NCI-H146 treated with DMSO at 0.1 percent for 48 hours (cell line): ENCODE results near the gene SLC22A23.

ENCODE experiments used
- DNase-seq: peaks from one replicate; lab custom pipeline; 2025; ENCODE audit not compliant: unreplicated experiment; lab: John Stamatoyannopoulos, UW

Gene SLC22A23

DNA sequence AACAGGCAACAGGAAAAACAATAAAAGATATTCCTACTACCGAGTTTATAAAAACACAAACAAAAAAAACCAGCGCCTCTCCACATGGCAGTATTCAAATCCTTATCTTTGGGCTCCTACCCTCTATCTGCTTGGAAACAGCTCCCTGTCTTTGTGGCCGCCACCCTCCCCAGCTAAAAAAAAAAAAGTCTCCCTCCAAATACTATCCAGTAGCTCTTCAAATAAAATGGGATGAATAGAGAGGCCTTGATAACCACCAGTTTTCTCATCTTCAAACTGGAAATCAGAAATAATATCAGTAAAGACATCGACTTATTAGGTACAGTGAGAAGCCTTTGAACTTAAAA is 101.9 kb downstream of the SLC22A23 start:
- DNase-seq: no peak

DNA sequence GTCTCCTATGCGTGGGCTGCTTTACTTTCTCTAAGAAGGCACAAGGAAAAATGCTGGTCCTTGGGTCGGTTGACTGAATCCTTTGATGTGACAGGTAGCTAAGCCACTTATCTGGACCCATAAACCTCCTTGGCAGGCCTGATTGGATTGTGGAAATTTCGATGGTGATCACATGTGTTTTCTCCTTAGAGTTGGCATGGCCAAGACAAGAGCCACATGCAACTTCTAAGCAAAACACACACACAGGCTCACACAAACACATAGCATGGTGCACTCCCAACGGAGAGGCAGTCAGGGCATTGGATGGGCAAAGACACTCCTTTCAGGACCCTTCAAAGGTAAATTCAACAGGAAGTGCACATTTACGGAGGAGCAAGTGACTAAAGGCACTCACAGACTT is 102.9 kb downstream of the SLC22A23 start:
- no peak for DNase-seq

DNA sequence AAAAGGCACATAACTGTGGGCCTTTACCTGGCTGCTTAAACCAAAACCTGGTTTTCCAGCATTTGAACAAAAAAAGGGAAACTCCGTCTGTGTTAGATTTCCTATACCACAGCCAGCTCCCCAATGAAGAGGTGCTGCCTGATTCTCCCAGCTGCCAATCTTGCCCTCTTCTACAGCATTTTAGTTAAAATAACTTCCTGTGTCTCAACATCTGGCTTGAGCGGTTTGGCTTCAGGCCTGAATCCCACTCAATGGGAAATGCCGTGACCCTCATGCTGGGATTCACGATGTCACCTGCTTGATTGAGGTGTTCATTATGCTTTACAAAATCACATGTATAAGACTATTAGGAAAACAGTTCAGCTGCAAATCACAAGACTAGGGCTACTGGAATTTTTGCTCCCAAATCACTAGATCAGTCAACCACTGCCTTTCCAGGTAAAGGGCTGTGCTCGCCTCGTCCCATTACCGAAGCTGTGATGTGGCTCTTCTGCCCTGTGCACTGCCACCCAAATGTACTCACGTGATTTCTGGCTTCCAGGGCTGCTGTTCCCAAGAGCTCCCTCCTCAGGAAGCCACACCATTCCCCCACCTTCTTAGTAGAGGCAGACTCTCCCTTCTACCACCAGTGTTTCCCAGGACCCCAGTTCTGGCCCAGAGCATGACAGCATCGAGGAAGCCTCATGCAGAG is 103.5 kb downstream of the SLC22A23 start:
- DNase-seq: no peak

DNA sequence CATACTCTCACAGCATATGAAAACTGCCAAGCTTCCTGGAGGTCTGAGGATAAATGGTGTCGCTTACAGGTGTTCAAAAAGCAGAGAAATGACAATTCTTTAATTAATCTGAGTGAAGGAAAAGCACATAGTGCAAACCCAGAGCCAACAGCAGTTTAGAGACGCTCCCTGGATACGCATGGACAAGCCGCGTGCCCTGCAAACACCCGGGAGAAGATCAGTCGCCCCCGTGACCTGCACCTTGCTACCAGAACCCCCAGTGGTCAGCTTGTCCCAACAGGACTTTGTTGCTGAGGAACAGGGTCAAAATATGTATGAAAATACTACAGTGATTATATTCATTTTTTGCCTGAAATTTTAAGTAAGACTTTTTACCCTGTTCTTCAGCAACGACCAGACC is 104.2 kb downstream of the SLC22A23 start:
- no peak for DNase-seq

DNA sequence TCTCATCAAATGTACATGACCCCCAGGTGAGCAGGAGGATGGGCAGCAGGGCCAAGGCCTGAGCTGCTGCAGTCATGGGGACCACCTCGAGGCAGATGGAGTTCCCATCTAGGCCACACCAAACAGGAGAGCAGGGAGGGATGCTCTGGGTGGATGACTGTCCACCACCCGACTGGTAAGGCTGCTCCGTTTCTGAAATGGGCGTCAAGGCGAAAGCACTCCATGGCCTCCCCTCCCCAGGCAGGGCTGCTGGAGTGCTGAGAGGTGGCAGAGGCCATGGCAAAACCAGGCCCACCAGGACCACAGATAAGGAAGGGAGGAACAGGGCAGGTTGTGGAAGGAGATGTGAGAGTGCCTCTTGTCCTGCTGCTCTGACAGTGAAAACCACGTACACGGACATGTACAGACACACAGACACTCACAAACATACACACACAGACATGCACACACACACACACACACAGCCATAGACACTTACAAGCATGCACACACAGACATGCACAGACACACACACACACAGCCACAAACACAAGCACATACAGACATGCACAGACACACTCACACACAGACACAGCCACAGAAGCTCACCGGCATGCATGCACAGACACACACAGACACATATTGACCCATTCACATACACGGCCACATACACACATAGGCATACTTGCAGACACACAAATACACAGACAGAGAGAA is 104.9 kb downstream of the SLC22A23 start:
- DNase-seq: no peak

DNA sequence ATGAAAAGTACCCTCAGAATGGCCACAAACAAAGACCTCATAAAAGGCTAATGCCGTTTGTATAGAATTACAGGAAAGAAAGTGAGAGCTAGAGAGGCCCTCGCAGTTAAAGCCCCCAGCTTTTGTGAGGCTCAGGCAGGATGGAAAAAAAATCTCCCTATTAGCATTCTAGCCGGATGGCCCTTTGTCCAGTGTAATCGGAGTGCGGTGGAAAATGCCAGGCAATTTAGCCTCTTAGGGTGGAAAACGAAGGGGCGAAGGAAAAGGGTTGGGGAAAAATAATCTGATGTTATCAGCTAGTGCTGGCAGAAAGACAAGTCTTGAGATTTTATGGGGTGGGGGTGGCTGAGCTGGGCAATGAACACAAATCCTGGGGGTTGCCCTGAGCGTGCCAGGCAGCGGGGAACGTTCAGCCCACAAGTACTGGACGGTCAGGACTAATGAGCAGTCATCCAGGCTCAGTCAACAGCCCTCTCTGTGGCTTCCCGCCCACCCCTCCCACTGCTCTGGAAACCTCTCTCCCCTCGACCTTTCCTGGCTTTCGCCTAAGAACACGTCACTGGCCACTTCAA is 105.7 kb downstream of the SLC22A23 start:
- DNase-seq: peak; percentile 82

DNA sequence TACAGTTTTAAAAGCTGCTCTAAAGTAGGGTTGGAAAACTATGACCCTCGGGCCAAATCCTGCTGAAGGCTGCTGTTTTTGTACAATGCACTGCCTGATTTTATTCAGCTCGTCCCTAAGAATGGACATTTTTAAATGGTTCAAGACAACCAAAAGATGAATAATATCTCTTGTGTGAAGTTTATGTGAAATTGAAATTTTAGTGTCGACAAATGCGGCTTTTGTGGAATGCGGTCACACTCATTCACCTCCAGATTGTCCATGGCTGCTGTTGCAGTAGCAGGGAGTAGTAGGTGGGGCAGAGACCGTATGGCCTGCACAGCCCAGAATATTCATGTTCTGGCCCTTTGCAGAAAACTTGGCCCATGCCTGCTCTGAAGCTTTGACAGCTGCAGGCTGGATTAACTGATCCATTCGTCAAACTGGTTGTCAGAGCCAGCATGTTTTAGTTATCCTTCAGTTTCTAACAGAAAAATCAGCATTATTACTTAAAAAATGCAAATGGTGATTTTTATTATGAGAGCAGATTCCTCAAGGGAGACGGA is 106.5 kb downstream of the SLC22A23 start:
- DNase-seq: no peak

DNA sequence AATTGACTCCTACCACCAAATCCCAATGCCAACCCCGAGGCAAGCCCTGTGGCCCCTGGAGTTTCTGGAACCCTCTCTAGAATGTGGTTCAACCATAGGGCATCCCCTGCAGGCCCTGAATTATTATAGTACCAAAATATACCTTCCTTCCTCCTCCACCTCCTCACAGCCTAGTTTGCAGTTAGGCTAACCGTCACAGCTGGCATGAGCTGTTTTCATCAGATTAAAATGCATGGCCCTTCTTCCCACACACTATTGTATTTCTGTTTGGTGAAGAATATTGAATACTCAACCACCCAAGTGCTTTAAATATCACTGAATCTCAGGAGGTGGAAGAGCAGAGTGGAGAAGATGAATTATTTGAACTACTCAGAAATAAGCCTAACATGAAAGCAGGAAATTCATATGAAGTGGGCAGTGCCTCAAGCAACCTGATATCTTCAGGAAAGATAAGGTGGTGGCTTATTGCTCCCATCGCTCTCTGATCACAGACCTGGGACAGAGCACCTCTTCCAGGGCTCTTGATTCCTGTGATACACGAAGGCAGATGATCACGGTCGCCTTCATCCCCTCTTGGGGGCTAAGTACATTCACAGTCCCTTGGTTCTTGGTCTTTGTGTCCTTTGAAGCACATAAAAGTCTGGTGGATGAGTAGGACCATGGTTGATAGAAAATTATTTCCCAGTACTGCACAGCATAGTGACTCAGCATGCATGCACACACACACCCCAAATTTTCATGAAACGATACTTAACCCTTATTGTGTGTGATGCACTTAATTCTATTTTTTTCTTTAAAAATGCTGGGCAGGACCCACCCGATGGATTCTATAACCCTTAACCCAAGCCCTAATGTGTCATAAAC is 107.2 kb downstream of the SLC22A23 start:
- no peak for DNase-seq

DNA sequence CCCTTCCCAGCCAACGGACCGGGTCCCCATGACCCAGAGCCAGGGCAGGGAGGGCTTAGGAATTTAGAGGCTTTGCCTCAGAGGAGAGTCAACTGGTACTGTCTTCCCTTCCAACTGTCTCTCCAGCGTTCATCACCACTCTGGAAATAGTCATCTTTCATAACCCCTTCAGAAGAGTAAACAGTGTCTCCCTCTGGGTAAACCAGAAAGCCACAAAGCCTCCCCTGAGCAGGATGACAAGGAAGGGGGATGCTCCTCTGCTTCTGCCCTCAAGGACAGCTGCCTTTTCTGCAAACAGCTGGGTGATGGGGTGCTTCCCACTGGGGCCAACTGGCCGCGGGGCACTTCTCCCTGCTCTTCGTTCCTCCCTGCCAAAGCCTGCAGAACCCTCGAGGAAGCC is 108.0 kb downstream of the SLC22A23 start:
- DNase-seq: no peak

DNA sequence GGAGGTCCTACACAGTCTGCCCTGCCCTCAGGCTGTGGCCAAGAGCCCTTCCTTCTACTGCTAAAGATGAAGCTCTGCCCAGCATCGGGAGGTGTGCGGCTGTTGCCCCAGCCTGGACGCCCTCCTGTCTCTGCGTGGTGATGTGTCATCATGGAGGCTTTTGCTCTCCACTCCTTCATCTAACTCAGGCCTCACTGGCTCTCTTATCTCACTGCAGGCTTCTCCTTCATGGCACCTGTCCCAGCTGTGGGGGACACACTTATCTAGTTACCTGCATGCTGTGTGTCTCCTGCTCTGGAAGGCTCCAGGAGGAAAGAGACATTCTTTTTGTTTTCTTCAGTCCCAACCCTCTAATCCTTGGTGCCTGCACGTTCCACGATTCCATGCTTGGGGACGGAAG is 109.0 kb downstream of the SLC22A23 start:
- no peak for DNase-seq

DNA sequence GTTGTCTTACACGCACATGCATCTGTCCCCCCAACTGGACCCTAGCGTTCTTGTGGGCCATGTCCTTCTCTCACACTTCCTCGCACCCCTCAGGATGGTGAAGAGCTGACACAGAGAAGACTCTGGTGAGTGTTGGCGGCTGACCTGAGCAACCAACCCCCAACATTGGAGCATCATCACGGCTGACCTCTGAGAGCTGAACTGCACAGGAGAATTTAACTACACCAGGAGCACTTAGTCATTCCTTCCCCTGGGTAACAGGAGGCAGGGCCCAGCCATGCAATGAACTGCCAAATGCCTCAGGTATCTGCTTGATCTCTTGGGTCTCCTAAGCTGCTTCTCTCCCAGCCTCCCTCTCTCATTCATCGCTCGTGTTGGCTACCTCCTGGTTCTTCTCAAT is 109.6 kb downstream of the SLC22A23 start:
- DNase-seq: no peak

DNA sequence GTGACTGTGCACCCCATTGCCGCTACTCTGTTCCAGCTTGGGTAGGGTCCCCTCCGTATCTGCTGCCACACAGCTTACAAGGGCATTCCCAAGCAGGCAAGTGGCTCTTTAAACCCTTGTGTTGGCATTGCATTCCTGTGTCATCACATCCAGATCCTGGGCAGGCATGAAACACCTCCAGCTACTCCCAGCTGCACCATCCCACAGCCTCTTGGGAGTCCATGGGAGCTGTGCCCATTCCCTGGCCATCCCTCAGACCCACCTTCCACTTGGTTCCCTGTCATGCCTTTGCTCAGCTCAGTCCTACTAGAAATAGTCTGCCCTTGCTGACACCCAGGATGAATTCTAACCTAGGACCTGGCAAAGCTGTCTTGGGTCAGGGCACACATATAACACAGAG is 110.4 kb downstream of the SLC22A23 start:
- DNase-seq: no peak

DNA sequence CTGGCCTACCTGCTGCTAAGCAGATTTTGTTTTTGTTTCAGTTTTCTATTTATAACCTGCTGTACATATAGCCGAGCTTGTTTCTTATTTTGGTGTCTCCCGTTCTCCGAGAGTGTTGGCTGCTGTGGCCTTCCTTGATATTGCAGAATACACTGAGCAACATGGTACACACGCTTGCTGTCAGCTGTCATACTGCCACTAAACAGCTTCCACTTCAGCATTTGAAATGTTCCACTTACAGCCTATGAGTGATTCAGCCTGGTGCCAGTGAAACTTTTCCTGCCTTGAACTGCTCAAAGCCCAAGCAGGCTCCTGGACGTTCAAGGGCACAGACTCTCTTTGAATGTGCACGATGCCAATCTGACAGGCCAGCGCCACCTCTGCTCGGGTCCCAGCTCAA is 111.0 kb downstream of the SLC22A23 start:
- DNase-seq: no peak

DNA sequence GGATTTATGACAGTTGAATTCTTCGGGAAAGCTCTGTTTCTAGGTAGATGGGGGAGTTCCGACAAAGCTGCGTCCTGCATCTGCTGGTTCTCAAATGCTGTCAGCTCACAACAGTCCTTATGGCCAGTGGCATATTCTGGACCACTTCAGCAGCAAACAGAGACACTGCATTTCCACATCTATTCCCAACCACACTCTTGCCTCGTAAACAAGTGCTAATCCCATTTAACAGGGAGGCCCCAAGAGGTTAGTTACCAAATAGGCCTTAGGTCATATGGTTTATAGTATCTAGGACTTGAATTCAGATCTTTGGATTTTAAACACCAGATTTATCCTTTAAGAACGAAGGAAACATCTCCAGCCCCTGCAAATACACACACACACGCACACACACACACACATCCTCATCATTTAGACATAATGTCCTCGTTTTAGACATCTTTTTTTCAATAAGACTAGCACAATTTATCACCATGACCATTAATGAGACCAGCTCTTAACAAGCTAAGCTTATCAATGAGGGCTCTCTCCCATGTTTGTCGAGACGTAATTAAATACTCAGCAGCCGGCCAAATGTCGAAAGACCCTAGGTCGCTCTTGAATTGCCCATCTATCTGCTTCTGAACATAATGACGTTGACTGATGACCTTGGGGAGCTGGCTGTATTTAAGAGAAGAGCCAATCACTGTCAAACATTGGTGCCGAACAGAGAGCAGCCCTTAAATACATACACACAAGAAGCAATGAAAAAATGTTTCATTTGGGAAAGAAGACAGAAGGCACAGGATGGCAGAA is 113.6 kb downstream of the SLC22A23 start:
- DNase-seq: peak; percentile 58

DNA sequence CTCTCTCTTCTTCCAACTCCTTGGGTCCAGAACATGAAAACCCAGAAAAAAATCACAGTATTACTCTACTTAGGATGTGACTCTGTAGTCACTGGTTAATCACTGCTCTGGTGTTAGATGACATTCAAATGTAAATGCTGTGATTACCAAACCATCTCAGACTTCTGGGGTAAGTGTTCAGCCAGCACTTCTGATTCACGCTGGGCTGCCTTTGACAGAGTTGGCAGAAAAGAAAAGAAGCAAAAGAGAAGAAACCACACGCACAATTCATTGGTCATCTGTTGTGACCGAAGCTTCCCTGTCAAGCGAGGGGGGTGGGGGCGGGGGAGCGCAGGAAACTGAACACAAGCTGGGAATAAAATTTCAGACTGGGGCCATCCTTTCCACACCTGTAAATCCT is 115.4 kb downstream of the SLC22A23 start:
- DNase-seq: no peak

DNA sequence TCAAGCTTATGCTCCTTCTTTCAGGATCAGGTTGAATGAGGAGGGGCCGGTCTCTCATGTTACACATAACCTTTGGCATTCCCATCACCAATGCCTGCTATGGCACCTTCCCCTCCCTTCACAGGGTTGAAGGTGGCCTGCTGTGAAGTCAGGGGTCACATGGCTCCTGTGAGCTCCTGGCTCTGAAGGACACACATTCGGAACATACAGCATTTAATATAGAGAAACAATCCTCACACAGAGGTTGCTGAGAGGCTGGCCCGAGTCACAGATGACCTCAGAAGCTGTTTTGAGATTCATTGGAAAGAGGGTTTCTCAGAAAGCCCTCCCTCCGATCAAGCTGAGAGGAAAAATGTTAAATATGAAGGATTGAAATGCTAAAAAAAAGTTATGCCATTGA is 116.0 kb downstream of the SLC22A23 start:
- no peak for DNase-seq

DNA sequence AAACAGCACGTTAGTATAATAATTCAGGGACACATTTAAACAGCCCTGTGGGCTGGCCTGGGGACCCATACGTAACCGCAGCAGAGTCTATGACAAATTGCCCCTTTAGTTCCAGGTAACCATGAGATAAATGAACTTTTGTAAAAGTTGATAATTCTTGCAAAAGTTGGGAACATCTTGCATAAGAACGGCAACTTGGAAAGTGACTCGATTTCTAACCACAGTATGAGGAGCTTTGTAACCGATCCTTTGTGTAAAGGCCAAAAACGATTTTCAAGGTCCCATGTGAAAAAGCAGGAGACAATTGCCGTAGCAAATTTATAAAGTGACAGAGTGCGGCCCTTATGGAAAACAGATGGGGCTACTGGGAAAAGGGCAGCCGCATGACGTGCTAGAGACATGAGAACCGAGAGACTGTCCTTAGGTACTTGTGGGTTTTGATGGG is 116.5 kb downstream of the SLC22A23 start:
- no peak for DNase-seq

DNA sequence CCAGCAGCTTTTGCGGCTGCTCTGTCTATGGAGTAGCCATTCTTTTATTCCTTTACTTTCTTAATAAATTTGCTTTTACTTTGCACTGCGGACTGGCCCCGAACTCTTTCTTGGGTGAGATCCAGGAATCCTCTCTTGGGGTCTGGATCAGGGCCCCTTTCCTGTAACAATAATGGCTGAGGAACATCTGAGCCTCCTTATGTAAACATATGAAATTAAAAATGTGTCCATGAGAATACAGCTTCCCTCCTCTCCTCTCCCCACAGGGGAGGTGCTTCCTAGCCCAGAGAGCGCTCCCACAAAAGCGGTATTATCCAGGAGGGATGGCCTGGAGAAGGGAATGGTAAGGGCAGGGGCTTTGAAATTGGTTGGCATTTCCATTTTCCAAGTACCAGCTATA is 117.0 kb downstream of the SLC22A23 start:
- no peak for DNase-seq

DNA sequence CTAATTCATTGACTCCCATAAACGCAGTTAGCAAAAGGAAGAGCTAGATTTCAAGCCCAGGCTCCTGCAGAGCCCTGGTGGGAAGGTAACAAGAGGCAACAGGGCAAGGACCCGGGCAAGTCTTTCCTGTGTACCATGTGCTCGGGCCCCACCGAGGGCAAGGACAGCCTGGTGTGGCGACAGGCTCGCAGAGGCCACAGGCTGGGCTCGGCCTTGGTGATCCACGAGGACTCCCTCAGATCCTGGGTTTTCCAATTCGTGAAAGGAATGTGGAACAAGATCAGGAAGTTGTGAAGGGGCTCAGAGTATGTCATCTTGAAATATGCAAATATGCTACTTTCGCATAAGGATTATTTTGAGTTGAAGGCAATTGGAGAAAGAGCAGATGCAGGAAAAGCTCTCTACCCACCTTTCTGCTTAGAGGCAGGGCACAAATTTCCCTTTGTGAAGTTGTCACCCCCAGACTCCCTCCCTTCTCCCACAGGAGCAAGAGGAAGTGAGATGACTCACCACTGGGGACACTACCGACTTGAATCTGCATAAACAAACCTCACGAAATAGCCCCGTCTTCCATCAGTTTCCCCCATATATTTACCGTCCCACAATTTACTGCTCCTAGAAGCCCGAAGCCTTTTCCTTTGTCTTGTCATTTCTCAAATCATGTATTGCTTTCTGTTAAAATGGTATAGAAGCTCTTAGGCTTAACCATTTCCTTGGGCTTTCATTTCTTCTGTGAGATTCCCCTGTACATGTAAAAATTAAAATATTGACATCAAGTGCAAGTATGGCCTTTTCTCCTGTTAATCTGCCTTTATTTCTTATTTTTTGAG is 119.1 kb downstream of the SLC22A23 start:
- DNase-seq: no peak
